HG03469 (cell line): ENCODE measurements around the gene PLEKHG5.

ENCODE experiments used
- ATAC-seq: cut with Tn5 transposase; IDR thresholded peaks from one replicate; pipeline ENCODE4 v1.9.1; 2021; ENCODE audit warnings: mild to moderate bottlenecking, moderate library complexity, moderate number of reproducible peaks; ENCODE audit not compliant: unreplicated experiment

The PLEKHG5 gene

GRCh38 chr1:6491480-6491962 is at the start of gene PLEKHG5:
TSS of gene PLEKHG5 (minus strand) at chr1:6491667. CDS start at chr1:6477571, 14,096 bp downstream.
- ATAC-seq: no peak

- ATAC-seq: no peak
Measured at GRCh38 chr1:6538956-6539355, 47.5 kb upstream of the PLEKHG5 start.

- no peak for ATAC-seq
Measured at GRCh38 chr1:6536291-6536690, 44.8 kb upstream of the PLEKHG5 start.

GRCh38 chr1:6535214-6535613 is 43.7 kb upstream of the PLEKHG5 start:
- no peak for ATAC-seq

GRCh38 chr1:6534248-6534822 is 42.9 kb upstream of the PLEKHG5 start:
- no peak for ATAC-seq

GRCh38 chr1:6531996-6532395 is 40.5 kb upstream of the PLEKHG5 start:
- ATAC-seq: no peak

GRCh38 chr1:6530504-6531160 is 39.2 kb upstream of the PLEKHG5 start:
- no peak for ATAC-seq

GRCh38 chr1:6528492-6528891 is 37.0 kb upstream of the PLEKHG5 start:
- no peak for ATAC-seq

- ATAC-seq: no peak
Measured at GRCh38 chr1:6526316-6526715, 34.8 kb upstream of the PLEKHG5 start.

GRCh38 chr1:6523566-6523965 is 32.1 kb upstream of the PLEKHG5 start:
- ATAC-seq: no peak

- ATAC-seq: no peak
Measured at GRCh38 chr1:6521536-6521935, 30.1 kb upstream of the PLEKHG5 start.

GRCh38 chr1:6519935-6520671 is 28.6 kb upstream of the PLEKHG5 start:
- no peak for ATAC-seq

GRCh38 chr1:6519491-6519934 is 28.0 kb upstream of the PLEKHG5 start:
- ATAC-seq: no peak

- no peak for ATAC-seq
Measured at GRCh38 chr1:6517435-6517851, 26.0 kb upstream of the PLEKHG5 start.

- no peak for ATAC-seq
Measured at GRCh38 chr1:6515771-6516170, 24.3 kb upstream of the PLEKHG5 start.

GRCh38 chr1:6513320-6513801 is 21.9 kb upstream of the PLEKHG5 start:
- no peak for ATAC-seq

GRCh38 chr1:6512908-6513280 is 21.4 kb upstream of the PLEKHG5 start:
- ATAC-seq: no peak

GRCh38 chr1:6512245-6512907 is 20.9 kb upstream of the PLEKHG5 start:
- ATAC-seq: no peak

- no peak for ATAC-seq
Measured at GRCh38 chr1:6511561-6512244, 20.2 kb upstream of the PLEKHG5 start.

GRCh38 chr1:6511056-6511455 is 19.6 kb upstream of the PLEKHG5 start:
- no peak for ATAC-seq

GRCh38 chr1:6510493-6510892 is 19.0 kb upstream of the PLEKHG5 start:
- ATAC-seq: no peak
